MM.1S (cell line): ENCODE measurements around the gene SAFB2.
A peak's percentile ranks its signal among the peaks of the same experiment; 100 is the strongest.

Experiments used
- DNase-seq: peaks from one replicate; pipeline ENCODE4 v3.0.0-alpha.2; 2015
- H2AFZ ChIP-seq: fragments of 300-600 bp; sonication (generic); 2 replicates; pipeline ENCODE4 v1.6.0; 2016; ENCODE audit warnings: antibody characterized with exemption, low read length
- H3F3A ChIP-seq: fragments of 300-600 bp; sonication (generic); 2 replicates; pipeline ENCODE4 v1.6.1; 2016; ENCODE audit warnings: mild to moderate bottlenecking, antibody characterized with exemption, low read length, moderate library complexity, mixed read lengths; ENCODE audit not compliant: insufficient read depth
- H3K27ac ChIP-seq: fragments of 300-600 bp; sonication (generic); 2 replicates; pipeline ENCODE4 v1.5.1; 2016; ENCODE audit warnings: mild to moderate bottlenecking, low read length
- H3K27me3 ChIP-seq: fragments of 300-600 bp; sonication (generic); replicated peaks from 2 replicates; pipeline ENCODE4 v1.6.0; 2016; ENCODE audit warnings: low read length; ENCODE audit not compliant: insufficient read depth
- H3K36me3 ChIP-seq: fragments of 300-600 bp; sonication (generic); replicated peaks from 2 replicates; pipeline ENCODE4 v1.6.1; 2016; ENCODE audit warnings: mild to moderate bottlenecking, low read length, mixed read lengths; ENCODE audit not compliant: insufficient read depth
- H3K4me1 ChIP-seq: fragments of 300-600 bp; sonication (generic); 2 replicates; pipeline ENCODE4 v1.6.1; 2016; ENCODE audit warnings: low read length, mixed read lengths
- H3K4me2 ChIP-seq: fragments of 300-600 bp; sonication (generic); 2 replicates; pipeline ENCODE4 v1.6.0; 2016; ENCODE audit warnings: low read depth, low read length
- H3K4me3 ChIP-seq: fragments of 300-600 bp; sonication (generic); 2 replicates; pipeline ENCODE4 v1.5.1; 2016; ENCODE audit warnings: low read length, mixed read lengths
- H3K79me2 ChIP-seq: fragments of 300-600 bp; sonication (generic); 2 replicates; pipeline ENCODE4 v1.6.1; 2016; ENCODE audit warnings: mixed run types, low read length, mixed read lengths
- H3K9ac ChIP-seq: fragments of 300-600 bp; sonication (generic); 2 replicates; pipeline ENCODE4 v1.6.1; 2016; ENCODE audit warnings: low read length, mixed read lengths
- H3K9me2 ChIP-seq: fragments of 300-600 bp; sonication (generic); replicated peaks from 2 replicates; pipeline ENCODE4 v1.6.1; 2016; ENCODE audit warnings: mild to moderate bottlenecking, low read length, mixed read lengths; ENCODE audit not compliant: insufficient read depth
- H3K9me3 ChIP-seq: fragments of 300-600 bp; sonication (generic); replicated peaks from 2 replicates; pipeline ENCODE4 v1.6.1; 2016; ENCODE audit warnings: mild to moderate bottlenecking, low read length, mixed read lengths; ENCODE audit not compliant: insufficient read depth
- H4K20me1 ChIP-seq: fragments of 300-600 bp; sonication (generic); 2 replicates; pipeline ENCODE4 v1.6.1; 2016; ENCODE audit warnings: mild to moderate bottlenecking, low read length, moderate library complexity, mixed read lengths; ENCODE audit not compliant: insufficient read depth
- EZH2 ChIP-seq: fragments of 300-600 bp; sonication (generic); optimal IDR thresholded peaks from 2 replicates; pipeline ENCODE3; 2017; ENCODE audit warnings: low read depth, mild to moderate bottlenecking, antibody characterized with exemption, low read length, mixed read lengths
- EZH2phosphoT487 ChIP-seq: fragments of 300-600 bp; sonication (generic); IDR thresholded peaks from 2 replicates; pipeline ENCODE4 v1.6.1; 2018; ENCODE audit warnings: antibody characterized with exemption, low read length
- TF ChIP-seq, protein P1 (sequence below): fragments of 300-600 bp; sonication (generic); IDR thresholded peaks from 2 replicates; pipeline ENCODE4 v1.5.1; 2016; ENCODE audit warnings: antibody characterized with exemption, low read length, mixed read lengths

SAFB2 gene

DNA sequence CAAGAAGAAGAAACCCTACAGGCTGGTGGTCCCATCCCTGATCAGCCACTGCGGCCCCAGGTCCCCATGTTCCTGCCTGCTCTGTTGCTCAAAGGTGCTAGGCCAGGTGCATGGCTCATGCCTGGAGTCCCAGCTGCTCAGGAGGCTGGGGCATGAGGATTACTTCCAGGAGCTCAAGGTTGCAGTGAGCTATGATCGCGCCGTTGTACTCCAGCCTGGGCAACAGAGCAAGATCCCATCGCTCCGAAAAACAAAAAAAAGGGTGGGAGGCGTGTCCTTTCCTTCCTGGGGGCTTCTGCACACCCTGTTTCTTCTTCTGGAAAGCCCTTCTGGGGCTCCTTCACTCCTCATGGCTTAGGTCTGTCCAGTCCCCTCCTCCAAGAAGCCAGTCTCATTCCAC is 42.9 kb downstream of the SAFB2 start:
- Histone ChIP-seq H3K4me3 (no peak overlapping the region), H3K79me2 (no peaks in the 10 kb centered on the region), H4K20me1 (no peaks in the 10 kb centered on the region), H2AFZ (no peak overlapping the region), H3K9me3 (no peaks in the 10 kb centered on the region), H3K9me2 (no peaks in the 10 kb centered on the region), H3K4me1 (no peaks in the 10 kb centered on the region), H3F3A (peaks cover 2% of the 10 kb centered on the region; the same call in 1 of the 2 replicates), H3K27ac (no peak overlapping the region), H3K4me2 (no peak overlapping the region), H3K9ac (no peak overlapping the region), H3K36me3 (no peaks in the 10 kb centered on the region), H3K27me3 (no peaks in the 10 kb centered on the region)
- DNase-seq: no peak
- TF ChIP-seq, protein P1, sequence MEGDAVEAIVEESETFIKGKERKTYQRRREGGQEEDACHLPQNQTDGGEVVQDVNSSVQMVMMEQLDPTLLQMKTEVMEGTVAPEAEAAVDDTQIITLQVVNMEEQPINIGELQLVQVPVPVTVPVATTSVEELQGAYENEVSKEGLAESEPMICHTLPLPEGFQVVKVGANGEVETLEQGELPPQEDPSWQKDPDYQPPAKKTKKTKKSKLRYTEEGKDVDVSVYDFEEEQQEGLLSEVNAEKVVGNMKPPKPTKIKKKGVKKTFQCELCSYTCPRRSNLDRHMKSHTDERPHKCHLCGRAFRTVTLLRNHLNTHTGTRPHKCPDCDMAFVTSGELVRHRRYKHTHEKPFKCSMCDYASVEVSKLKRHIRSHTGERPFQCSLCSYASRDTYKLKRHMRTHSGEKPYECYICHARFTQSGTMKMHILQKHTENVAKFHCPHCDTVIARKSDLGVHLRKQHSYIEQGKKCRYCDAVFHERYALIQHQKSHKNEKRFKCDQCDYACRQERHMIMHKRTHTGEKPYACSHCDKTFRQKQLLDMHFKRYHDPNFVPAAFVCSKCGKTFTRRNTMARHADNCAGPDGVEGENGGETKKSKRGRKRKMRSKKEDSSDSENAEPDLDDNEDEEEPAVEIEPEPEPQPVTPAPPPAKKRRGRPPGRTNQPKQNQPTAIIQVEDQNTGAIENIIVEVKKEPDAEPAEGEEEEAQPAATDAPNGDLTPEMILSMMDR: no peak
- TF ChIP-seq EZH2phosphoT487 (no peak), EZH2 (no peak)

DNA sequence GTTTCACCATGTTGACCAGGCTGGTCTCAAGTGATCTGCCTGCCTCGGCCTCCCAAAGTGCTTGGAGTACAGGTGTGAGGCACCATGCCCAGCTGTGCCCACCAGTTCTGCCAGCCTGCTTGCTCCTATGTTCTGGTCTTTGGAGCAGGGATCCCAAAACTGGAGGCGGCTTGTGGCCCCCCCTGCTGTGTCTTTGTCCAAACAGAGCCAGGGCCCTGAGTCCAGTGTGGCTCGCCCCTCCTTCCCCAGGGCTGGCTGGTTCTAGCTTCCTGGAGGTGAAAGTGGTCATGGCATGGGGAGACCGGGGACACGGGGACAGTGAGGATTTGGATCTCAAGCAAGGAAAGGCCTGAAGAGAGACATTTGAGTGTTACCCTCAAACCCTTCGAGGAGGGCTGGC is 43.3 kb downstream of the SAFB2 start:
- Histone ChIP-seq H3K27ac (no peak overlapping the region), H3K4me2 (no peak overlapping the region), H3K79me2 (no peaks in the 10 kb centered on the region), H3F3A (peaks cover 2% of the 10 kb centered on the region; the same call in 1 of the 2 replicates), H3K36me3 (no peaks in the 10 kb centered on the region), H3K9me2 (no peaks in the 10 kb centered on the region), H3K4me3 (no peak overlapping the region), H4K20me1 (no peaks in the 10 kb centered on the region), H3K4me1 (no peaks in the 10 kb centered on the region), H3K27me3 (no peaks in the 10 kb centered on the region), H3K9me3 (no peaks in the 10 kb centered on the region), H2AFZ (no peak overlapping the region), H3K9ac (no peak overlapping the region)
- TF ChIP-seq EZH2phosphoT487: no peak
- no peak for TF ChIP-seq EZH2
- TF ChIP-seq, protein P1: no peak
- DNase-seq: no peak

DNA sequence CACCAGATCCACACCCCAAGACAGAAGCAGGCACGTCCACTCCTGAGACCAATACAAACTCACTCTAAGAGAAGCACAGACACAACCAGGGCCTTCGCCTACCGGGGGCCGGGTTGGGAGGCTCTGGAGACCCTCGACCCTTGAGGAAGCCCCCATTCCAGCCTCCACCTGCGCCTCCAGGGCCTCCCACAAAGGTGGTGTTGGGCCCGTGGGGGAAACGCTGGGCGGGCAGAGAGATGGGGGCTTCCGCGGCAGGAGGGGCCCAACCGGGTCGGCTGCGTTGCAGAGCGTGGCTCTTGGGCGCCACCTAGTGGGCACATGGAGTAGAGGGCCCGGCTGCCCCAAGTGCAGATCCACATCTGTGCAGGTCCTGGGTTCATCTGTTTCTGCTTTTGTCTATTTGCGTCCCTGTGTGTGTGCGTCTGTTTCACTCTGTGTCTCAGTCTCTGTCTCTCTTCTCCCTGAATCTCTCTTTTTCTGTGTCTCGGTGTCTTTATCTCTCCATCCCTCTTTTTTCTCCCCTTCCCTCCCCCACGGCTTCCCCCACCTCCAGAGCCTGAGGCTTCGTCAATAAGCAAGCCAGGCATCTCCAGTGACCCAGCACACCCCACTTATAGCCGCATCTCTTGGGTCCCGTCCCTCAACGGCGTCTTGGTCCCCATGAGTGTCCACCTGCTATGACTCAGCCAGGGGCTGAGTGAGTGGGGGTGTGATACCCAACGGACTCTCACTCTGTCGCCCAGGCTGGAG is 44.3 kb downstream of the SAFB2 start:
- Histone ChIP-seq H2AFZ (no peak overlapping the region), H3K9me2 (no peaks in the 10 kb centered on the region), H3K27me3 (no peaks in the 10 kb centered on the region), H3K36me3 (no peaks in the 10 kb centered on the region), H4K20me1 (no peaks in the 10 kb centered on the region), H3K9ac (no peak overlapping the region), H3K4me3 (no peak overlapping the region), H3K4me2 (no peak overlapping the region), H3K9me3 (no peaks in the 10 kb centered on the region), H3K79me2 (no peaks in the 10 kb centered on the region), H3F3A (peaks cover 2% of the 10 kb centered on the region; the same call in 1 of the 2 replicates), H3K27ac (no peak overlapping the region), H3K4me1 (no peaks in the 10 kb centered on the region)
- DNase-seq: peak; percentile 52
- TF ChIP-seq EZH2phosphoT487 (no peak), EZH2 (no peak)
- TF ChIP-seq, protein P1: peak; percentile 99
